GM23248 (cell line): ENCODE measurements around the gene AP1S3. TPM values are rescaled to one million over a fixed set of nuclear protein-coding genes. Genes with fewer than 3 reads are reported as not detected.

Source experiments
- DNase-seq: peaks from one replicate; pipeline ENCODE4 v3.0.0-alpha.2; 2015
- H2AFZ ChIP-seq: fragments of 200-600 bp; sonication (generic); 2 replicates; pipeline ENCODE4 v1.6.1; 2016; ENCODE audit warnings: antibody characterized with exemption
- H3F3A ChIP-seq: fragments of 200-600 bp; sonication (generic); 2 replicates; pipeline ENCODE4 v1.6.1; 2016; ENCODE audit warnings: mild to moderate bottlenecking, antibody characterized with exemption, mixed run types; ENCODE audit not compliant: insufficient read depth
- H3K27ac ChIP-seq: fragments of 200-600 bp; sonication (generic); 2 replicates; pipeline ENCODE4 v1.5.1; 2016; ENCODE audit warnings: mild to moderate bottlenecking
- H3K27me3 ChIP-seq: fragments of 200-600 bp; sonication (generic); replicated peaks from 2 replicates; pipeline ENCODE4 v1.6.1; 2016; ENCODE audit warnings: mild to moderate bottlenecking; ENCODE audit not compliant: insufficient read depth
- H3K36me3 ChIP-seq: fragments of 200-600 bp; sonication (generic); 2 replicates; pipeline ENCODE4 v1.6.1; 2016; ENCODE audit warnings: low read depth, mild to moderate bottlenecking
- H3K4me1 ChIP-seq: fragments of 200-600 bp; sonication (generic); 2 replicates; pipeline ENCODE4 v1.6.1; 2016; ENCODE audit warnings: mild to moderate bottlenecking; ENCODE audit not compliant: insufficient read depth
- H3K4me2 ChIP-seq: fragments of 200-600 bp; sonication (generic); one replicate; pipeline ENCODE4 v1.6.1; 2016; ENCODE audit warnings: mild to moderate bottlenecking; ENCODE audit not compliant: unreplicated experiment
- H3K4me3 ChIP-seq: fragments of 200-600 bp; sonication (generic); 2 replicates; pipeline ENCODE4 v1.5.1; 2016; ENCODE audit warnings: mild to moderate bottlenecking
- H3K79me2 ChIP-seq: fragments of 200-600 bp; sonication (generic); 2 replicates; pipeline ENCODE4 v1.6.1; 2016; ENCODE audit warnings: mild to moderate bottlenecking; ENCODE audit not compliant: insufficient read depth
- H3K9ac ChIP-seq: fragments of 200-600 bp; sonication (generic); 2 replicates; pipeline ENCODE4 v1.6.1; 2016; ENCODE audit warnings: mild to moderate bottlenecking
- H3K9me2 ChIP-seq: fragments of 200-600 bp; sonication (generic); 2 replicates; pipeline ENCODE4 v1.6.1; 2016; ENCODE audit warnings: mixed run types, mild to moderate bottlenecking, moderate library complexity; ENCODE audit not compliant: insufficient read depth
- H3K9me3 ChIP-seq: fragments of 200-600 bp; sonication (generic); one replicate; pipeline ENCODE4 v1.6.1; 2017; ENCODE audit warnings: low read depth
- H4K20me1 ChIP-seq: fragments of 200-600 bp; sonication (generic); 2 replicates; pipeline ENCODE4 v1.6.0; 2016; ENCODE audit not compliant: insufficient read depth
- EZH2 ChIP-seq: fragments of 200-600 bp; sonication (generic); IDR thresholded peaks from 2 replicates; pipeline ENCODE4 v1.6.1; 2018; ENCODE audit warnings: antibody characterized with exemption, mild to moderate bottlenecking; ENCODE audit not compliant: insufficient read depth, poor library complexity, severe bottlenecking
- EZH2phosphoT487 ChIP-seq: fragments of 200-600 bp; sonication (generic); IDR thresholded peaks from 2 replicates; pipeline ENCODE4 v1.6.1; 2018; ENCODE audit warnings: antibody characterized with exemption, moderate library complexity, mild to moderate bottlenecking, low read depth; ENCODE audit not compliant: insufficient read depth
- WGBS, 2 experiments: methylation state at CpG; one replicate each; pipeline ENCODE4 v1.1.6; 2015 to 2017; ENCODE audit warnings: low lambda C conversion rate in 2 of 2, low coverage in 1 of 2; ENCODE audit errors: missing lambda C conversion rate in 2 of 2; 5-methylcytosine and 5-hydroxymethylcytosine counted together
- in situ Hi-C: fragments of 300-500 bp; cut with MboI; formaldehyde crosslinking; loops from 2 replicates; pipeline ENCODE4 v1.15.0; 2020
- polyA plus RNA-seq: library from polyadenylated mRNA; unstranded; fragments of >200 nt; fragmentation: Nextera tagmentation; extraction: Ambion mirVana; gene quantifications from 2 replicates; pipeline ENCODE4 v1.2.1, GENCODE V29; 2016
- total RNA-seq: library from RNA; depleted of rRNA; stranded (reverse); fragments of >200 nt; shearing (Covaris generic); gene quantifications from 2 replicates; pipeline ENCODE4 v1.2.3, GENCODE V29; 2014

AP1S3 gene
- total and polyA plus RNA-seq, 2 experiments from 2014 or later = 0.43 to 2.0 TPM

DNA sequence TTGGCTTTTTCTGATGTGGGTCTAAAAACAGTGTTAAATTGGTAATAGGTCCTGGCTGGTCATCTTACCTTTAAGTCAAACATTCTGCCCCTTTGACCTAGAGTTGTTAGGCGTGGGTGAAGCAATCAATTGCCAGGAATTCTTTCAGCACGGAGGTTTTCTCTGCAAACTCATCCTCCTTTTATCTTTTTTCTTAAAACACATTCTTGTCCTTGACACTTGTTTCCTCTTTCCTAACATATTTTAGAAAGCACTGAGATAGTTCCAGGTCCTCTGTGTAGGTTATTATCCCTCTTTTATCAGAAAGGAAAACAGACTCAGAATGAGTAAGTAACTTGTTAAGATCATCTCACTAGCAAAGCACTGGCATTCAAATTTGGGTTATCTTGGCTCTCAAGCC, 18.6 kb upstream of the AP1S3 start:
- Histone ChIP-seq H3F3A (peaks cover 14% of the 10 kb centered on the region), H3K4me3 (no peak overlapping the region), H3K79me2 (no peaks in the 10 kb centered on the region), H3K27me3 (no peaks in the 10 kb centered on the region), H3K27ac (no peak overlapping the region), H2AFZ (no peak overlapping the region), H3K9ac (no peak overlapping the region), H3K9me2 (no peaks in the 10 kb centered on the region), H4K20me1 (no peaks in the 10 kb centered on the region), H3K9me3 (no peaks in the 10 kb centered on the region), H3K4me2 (peak overlapping the region; percentile 32), H3K36me3 (no peaks in the 10 kb centered on the region), H3K4me1 (peaks cover 19% of the 10 kb centered on the region)
- 46 to 52% methylated on average over 2 of the region's 2 CpGs for WGBS, 2 experiments
- in situ Hi-C loops = no loop called here
- TF ChIP-seq EZH2 = no peak
- TF ChIP-seq EZH2phosphoT487 = no peak
- peak; percentile 14 for DNase-seq

DNA sequence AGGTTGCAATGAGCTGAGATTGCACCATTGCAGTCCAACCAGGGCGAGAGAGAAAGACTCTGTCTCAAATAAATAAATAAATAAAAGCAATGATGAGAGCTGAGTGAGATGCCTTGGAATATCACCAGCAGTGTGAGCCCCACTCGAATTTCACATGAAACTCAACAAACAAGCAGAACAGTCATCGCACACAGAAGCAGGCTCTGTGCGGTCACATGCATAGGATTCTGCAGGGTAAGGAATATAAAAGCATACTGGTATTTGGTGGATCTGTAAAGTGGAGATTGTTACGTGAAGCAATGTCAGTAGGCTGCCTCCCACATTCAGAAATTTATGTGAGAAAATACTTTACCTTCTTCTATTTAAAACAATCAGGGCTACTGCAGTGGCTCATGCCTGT, 18.0 kb upstream of the AP1S3 start:
- no peaks in the 10 kb centered on the region for H3K9me3 ChIP-seq
- no peak overlapping the region for H3K9ac ChIP-seq
- H2AFZ ChIP-seq = no peak overlapping the region
- peaks cover 13% of the 10 kb centered on the region for H3K4me1 ChIP-seq
- H4K20me1 ChIP-seq = no peaks in the 10 kb centered on the region
- peaks cover 9% of the 10 kb centered on the region for H3F3A ChIP-seq
- WGBS, 2 experiments = 97 to 98% methylated on average over 5 of the region's 5 CpGs
- no peaks in the 10 kb centered on the region for H3K36me3 ChIP-seq
- no peak overlapping the region for H3K4me3 ChIP-seq
- H3K4me2 ChIP-seq = no peak overlapping the region
- no peak for TF ChIP-seq EZH2
- no peak for TF ChIP-seq EZH2phosphoT487
- H3K9me2 ChIP-seq = no peaks in the 10 kb centered on the region
- in situ Hi-C loops = no loop called here
- H3K27ac ChIP-seq = no peak overlapping the region
- H3K27me3 ChIP-seq = no peaks in the 10 kb centered on the region
- H3K79me2 ChIP-seq = no peaks in the 10 kb centered on the region
- peak; percentile 24 for DNase-seq

DNA sequence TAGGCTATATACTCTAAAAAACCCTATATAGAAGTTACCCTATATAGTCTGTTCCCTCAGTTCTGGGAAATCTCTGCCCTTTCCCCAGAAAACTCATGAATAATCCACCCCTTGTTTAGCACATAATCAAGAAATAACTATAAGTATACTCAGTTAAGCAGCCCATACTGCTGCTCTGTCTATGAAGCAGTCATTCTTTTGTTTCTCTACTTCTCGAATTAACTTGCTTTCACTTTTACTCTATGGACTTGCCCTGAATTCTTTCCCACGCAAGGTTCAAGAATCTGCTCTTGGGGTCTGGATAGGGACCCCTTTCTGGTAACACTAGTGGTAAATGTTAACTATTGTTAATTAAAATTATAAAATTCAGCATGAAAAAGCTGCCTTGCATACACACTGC, 17.4 kb upstream of the AP1S3 start:
- H3K9me3 ChIP-seq = no peaks in the 10 kb centered on the region
- no peak overlapping the region for H3K27ac ChIP-seq
- no peaks in the 10 kb centered on the region for H4K20me1 ChIP-seq
- H3K4me2 ChIP-seq = no peak overlapping the region
- H3K9me2 ChIP-seq = no peaks in the 10 kb centered on the region
- no peak overlapping the region for H2AFZ ChIP-seq
- peaks cover 9% of the 10 kb centered on the region for H3F3A ChIP-seq
- H3K36me3 ChIP-seq = no peaks in the 10 kb centered on the region
- DNase-seq = no peak
- 92 to 97% methylated on average over 2 of the region's 2 CpGs for WGBS, 2 experiments
- no peaks in the 10 kb centered on the region for H3K79me2 ChIP-seq
- H3K27me3 ChIP-seq = no peaks in the 10 kb centered on the region
- in situ Hi-C loops = no loop called here
- TF ChIP-seq EZH2phosphoT487 (no peak), EZH2 (no peak)
- no peak overlapping the region for H3K4me3 ChIP-seq
- H3K9ac ChIP-seq = no peak overlapping the region
- peaks cover 13% of the 10 kb centered on the region for H3K4me1 ChIP-seq

DNA sequence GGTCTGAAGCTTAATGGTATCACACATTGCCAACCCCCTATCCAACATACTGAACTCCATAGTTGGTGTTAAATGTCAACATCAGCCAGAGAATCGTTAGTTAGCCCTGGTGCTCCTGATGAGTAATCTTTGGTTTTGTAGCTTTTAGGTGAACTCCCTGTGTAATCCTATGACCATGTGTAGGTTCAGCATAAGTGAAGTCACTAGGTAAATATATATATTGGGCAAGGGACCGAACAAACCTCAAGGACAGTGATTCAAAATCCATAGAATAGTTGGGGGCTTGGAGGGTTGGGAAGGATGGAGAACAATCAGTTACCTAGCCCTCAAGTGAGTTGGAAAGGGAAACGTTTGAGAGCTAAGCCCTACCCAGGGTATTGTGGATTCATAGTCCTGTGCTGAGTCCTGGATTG, 16.0 kb upstream of the AP1S3 start:
- Histone ChIP-seq H3K9me3 (no peaks in the 10 kb centered on the region), H3F3A (peaks cover 9% of the 10 kb centered on the region), H3K4me2 (no peak overlapping the region), H3K9me2 (no peaks in the 10 kb centered on the region), H3K9ac (no peak overlapping the region), H4K20me1 (no peaks in the 10 kb centered on the region), H3K27me3 (no peaks in the 10 kb centered on the region), H2AFZ (no peak overlapping the region), H3K36me3 (no peaks in the 10 kb centered on the region), H3K4me3 (no peak overlapping the region), H3K79me2 (no peaks in the 10 kb centered on the region), H3K27ac (no peak overlapping the region), H3K4me1 (peaks cover 13% of the 10 kb centered on the region)
- TF ChIP-seq EZH2 (no peak), EZH2phosphoT487 (no peak)
- no peak for DNase-seq
- WGBS, 2 experiments = 72 to 76% methylated on average over 3 of the region's 3 CpGs
- in situ Hi-C loops = no loop called here

DNA sequence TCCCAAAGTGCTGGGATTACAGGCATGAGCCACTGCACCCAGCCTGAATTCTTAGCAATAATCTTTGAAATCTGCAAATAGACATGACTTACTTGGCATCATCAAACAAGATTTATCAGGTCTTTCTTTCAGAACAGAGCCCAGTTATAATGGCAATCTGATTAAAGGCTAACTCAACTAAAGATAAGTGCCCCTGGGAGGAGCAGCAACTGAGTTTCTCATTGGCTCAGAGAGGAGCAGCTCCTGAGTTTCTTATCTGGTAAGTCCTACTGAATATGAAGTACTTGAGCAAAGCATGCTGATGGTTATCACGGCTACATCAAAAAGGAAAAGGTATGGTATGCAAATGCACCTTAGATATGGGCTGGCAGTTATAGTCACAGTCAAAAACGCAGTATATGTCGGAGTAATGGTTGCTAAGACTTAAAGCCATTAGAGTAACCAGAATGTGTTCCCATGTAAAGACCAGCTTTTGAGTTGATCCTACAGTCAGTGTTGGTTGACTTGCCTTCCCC, 15.0 kb upstream of the AP1S3 start:
- Histone ChIP-seq H3K79me2 (no peaks in the 10 kb centered on the region), H2AFZ (no peak overlapping the region), H3K9me2 (no peaks in the 10 kb centered on the region), H3K4me2 (no peak overlapping the region), H3K9ac (no peak overlapping the region), H4K20me1 (no peaks in the 10 kb centered on the region), H3K9me3 (no peaks in the 10 kb centered on the region), H3K27ac (no peak overlapping the region), H3K27me3 (no peaks in the 10 kb centered on the region), H3K4me1 (peaks cover 13% of the 10 kb centered on the region), H3F3A (peaks cover 14% of the 10 kb centered on the region), H3K4me3 (no peak overlapping the region), H3K36me3 (no peaks in the 10 kb centered on the region)
- no peak for DNase-seq
- in situ Hi-C loops = no loop called here
- 98% methylated on average over 3 of the region's 3 CpGs for WGBS, 2 experiments
- TF ChIP-seq EZH2 (no peak), EZH2phosphoT487 (no peak)
